GM19372 (cell line): Measurements from ENCODE around the gene MFRP.
"Not testable (repeated sequence)": the region's sequence is repeated elsewhere in the genome, so short reads cannot be mapped to it uniquely, and the experiment has no call there.

Experiments
- ATAC-seq: cut with Tn5 transposase; IDR thresholded peaks from one replicate; pipeline ENCODE4 v1.9.1; 2021; ENCODE audit warnings: mild to moderate bottlenecking, low read depth, moderate library complexity; ENCODE audit not compliant: unreplicated experiment

The MFRP gene

GRCh38 chr11:119346605-119347004 lies at the start of gene MFRP:
Gene MFRP, minus strand, starts transcription at chr11:119346705. Its CDS starts 192 bp downstream, at chr11:119346513.
- no peak for ATAC-seq

GRCh38 chr11:119391275-119391674 lies 44.8 kb upstream of the MFRP start:
- no peak for ATAC-seq

GRCh38 chr11:119389611-119390254 lies 43.2 kb upstream of the MFRP start:
- ATAC-seq, result no peak

DNA sequence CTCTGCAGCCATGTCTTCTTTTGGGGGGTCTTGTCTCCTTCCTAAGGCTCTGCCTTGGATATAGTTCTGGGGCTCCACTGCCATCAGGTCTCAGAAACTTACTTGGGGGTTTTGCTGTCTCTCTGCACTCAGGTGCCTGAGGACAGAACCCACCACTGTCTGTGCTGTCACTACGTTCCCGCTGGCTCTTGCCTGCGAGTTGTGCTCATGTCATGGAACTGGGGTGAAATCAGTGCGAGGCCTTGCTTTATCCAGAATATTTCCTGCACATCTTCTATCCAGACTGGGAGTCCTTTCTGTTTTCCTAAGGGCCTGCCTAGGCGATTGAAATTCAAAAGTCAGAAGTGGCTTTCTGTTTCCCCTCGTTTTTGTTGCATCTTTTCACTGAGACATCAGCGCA lies 41.6 kb upstream of the MFRP start:
- ATAC-seq, result no peak

- ATAC-seq, result no peak
Measured at GRCh38 chr11:119384332-119384731, 37.8 kb upstream of the MFRP start.

- not testable (repeated sequence) for ATAC-seq
Measured at GRCh38 chr11:119382513-119382912, 36.0 kb upstream of the MFRP start.

- ATAC-seq, result no peak
Measured at GRCh38 chr11:119382101-119382500, 35.6 kb upstream of the MFRP start.

DNA sequence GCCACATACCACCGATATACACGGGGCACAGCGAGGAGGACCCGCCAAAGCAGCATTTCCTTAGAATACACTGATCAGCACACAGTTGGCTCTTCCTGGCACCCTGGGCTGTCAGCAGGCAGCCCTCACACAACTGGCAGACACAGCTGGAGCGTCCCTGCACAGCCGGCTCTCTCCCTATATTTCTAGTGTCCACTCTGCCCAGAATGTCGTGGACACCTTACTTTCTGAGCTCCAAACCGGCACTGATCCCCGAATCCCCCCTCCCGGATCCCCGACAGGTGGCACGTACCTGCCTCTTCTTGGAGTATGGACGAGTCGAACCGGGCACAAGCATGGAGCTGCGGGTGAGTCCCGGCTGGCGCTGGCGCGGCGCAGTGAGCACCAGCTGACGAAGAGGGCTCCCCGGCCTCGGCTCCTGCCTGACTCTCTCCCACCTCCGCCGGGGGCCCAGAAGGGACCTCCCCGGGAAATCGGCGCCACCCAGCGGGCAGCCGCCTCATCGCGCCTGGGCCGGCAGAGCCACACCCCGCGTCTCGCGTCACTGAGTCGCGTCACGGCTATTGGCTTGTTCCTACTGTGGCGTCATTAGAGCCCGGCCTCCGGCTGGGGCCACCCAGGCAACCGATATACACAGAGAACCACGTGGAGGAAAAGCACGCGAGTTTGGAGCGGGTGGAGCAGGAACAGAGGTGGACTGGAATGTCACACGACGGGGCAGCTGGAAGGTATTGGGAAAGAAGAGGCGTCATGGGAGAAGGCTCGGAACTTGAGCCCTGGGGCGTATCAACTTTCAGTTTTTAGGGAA lies 34.9 kb upstream of the MFRP start, which contains the start of gene USP2:
TSS of gene USP2 (minus strand) at position 510 of the 808 bp plus-strand sequence. CDS start 8,210 bp downstream, outside the sequence.
- peak; percentile 100 for ATAC-seq

DNA sequence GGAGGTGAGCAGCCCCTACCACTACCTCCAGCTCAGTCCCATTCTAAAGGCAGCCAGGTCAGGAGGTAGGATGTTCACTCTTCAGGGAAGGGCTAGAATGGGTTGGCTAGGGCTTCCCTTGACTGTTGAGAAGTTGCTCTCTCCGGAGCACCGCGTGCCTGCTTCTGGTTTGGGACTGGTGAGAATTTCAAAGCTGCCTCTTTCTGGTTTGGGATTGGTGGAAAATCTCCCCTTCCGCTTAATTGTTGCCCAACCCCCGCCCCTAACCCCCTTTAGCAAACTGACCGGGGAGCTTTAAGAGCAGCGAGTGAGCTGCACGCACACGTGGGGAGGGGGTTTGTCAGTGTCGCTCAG lies 34.3 kb upstream of the MFRP start:
- ATAC-seq, result no peak

- ATAC-seq, result no peak
Measured at GRCh38 chr11:119380160-119380826, 33.8 kb upstream of the MFRP start.

DNA sequence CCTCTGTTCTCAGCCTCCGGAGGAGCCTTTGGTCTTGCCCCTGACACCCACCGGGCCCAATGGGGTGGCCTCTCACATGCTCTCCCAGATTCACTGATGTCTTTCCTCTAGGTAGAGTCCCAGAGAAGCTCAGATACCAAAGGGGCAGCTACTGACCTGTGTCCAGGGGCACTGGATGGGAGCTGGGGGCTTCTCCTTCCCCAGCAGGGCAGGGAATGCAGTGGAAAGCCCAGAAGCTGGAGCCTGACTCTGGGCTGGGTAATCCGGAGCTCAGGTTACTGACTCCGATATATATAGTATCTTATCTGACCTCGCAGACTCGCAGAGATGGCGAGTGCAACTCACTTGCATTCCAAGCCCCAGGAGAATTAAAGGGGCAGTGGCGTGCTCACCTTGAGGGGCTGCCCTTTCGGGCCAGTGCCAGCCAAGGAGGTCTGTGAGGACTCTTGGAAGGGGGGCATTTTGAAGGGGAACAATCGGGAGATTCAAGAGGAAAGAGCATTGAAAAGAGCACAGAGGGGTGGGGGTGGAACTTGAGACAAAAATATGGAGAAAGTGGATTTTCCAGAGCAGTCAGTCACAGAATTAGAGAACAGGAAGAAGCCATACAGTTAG lies 32.5 kb upstream of the MFRP start:
- no peak for ATAC-seq

DNA sequence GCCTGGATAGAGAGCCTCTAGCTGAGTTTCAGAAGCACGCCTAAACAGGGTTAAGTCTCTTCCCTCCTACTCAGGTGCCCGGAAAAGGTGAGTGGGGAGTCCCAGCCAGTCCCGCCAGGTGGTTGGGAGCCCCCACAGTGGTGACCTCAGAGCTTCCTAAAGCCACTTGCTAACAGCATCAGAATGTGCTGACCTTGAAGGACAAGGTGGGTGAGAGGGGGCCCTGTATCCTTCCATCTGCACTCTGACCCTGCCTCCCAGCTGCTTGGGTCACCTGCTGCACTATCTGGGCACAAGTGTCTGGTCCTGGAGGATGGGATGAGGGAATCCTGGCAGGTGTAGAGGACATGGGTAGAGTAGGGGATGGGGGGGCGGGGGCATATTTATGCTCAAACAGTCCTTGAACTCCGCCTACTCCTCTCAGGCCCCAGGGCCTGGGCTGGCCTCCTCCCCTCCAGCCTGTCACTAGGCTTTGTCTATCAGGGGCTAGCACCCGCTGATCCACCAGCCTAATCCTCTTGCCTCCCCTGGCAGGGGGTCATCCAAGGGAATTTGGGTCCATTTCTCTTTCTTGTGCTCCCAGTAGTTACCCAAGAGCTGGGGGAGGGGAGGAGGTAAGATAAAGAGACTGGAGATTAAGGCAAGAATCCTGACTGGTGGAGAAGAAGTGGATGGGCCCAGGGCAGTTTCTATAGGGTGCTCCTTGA lies 31.6 kb upstream of the MFRP start:
- no peak for ATAC-seq

DNA sequence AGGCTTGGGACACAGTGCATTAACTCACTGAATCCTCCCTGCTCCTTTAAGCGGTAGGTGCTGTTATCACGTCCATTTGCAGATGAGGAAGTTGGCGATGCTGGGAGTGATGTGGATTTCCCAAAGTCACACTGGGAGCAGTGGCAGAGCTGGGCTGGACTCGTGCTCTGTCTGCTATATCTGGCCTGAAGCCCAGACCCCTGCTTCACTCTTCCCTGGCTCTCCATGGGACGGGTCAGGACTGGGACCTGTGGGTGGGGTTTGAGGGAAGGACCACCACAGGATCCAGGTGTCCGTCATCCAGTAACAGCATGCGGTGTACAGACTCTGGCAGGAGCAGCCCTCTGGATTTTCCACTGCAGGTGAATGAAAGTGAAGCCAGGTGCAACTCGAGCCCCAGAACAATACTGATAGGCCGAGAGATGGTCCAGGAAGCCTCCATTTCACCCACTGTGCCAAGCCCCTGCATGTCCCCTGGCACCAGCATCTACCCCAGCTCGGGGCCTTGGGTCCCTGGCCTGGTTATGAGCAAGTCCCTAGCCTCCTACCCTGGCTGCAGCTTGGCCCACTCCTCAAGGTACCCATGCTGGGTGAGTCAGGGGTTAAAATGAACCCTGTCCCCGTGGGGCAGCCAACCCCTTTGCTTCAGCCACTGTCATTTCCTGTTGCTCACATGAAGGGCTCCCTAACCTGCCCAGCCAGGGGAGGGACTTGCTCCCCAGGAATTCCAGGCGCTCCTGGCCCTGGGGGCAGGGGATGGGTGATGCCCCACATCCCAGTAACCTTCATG lies 30.8 kb upstream of the MFRP start:
- no peak for ATAC-seq

DNA sequence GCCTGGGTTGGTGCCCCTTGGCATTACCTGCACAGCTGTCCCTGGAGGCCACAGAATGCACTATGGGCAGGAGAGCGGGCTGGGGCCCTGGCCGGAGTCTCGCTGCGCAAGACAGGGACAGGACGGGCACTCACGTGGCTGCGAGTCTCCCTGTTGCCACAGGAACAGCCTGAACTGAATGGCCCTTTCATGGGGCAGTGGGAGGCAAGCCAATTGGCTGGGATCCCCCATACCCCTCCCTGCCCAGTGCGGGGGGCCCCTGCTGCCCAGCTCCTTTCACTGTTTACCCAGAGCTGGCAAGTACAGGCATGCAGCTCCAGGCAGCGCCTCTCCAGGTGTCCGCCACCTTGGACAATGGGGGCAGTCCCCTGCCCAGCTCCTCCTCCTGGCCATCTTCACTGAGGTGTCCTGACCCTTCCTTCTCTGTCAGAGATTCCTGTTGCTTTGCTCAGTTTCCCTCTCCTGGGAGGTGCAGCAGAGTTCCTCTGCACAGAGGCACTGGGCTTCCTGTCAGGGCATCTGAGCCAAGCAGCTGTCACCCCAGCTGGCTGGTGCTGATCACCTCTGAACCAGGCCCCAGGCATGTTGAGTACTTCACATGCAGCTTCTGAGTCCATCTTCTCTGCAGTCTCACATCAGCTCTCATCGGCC lies 29.8 kb upstream of the MFRP start:
- ATAC-seq, result no peak

GRCh38 chr11:119375337-119376196 lies 29.1 kb upstream of the MFRP start:
- ATAC-seq, result no peak

DNA sequence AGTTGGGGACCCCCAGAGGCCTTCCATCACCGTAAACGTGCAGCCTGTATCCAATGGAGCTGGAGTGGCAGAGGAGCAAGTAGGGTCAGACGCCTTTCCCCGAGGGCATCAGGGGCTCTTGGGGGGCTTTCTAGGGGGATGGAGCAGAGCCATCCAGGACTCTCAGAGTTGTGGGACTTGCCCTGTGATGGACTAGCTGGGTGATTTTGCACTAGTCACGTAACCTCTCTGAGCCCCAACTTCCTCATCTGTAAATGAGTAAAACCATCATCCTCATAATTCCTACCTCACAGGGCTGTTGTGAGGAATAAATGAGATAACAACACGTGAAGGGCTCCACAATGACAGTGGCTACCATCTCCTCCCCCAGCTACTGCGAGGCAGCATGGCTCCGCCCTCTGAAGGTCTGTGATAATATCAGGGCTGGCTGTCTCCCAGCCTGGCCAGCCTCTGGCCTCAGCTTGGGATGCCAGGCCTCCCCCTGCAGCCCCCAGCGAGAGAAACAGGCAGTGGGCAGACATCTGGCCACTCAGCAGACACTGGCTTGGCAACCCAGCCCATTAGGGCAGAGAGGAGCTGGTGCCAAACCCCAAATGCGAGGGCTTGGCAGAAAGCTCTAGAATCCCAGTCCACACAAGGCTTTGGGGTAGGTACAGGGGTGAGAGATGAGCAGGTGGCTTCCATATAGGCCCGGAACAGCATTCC lies 28.3 kb upstream of the MFRP start:
- ATAC-seq, result no peak

DNA sequence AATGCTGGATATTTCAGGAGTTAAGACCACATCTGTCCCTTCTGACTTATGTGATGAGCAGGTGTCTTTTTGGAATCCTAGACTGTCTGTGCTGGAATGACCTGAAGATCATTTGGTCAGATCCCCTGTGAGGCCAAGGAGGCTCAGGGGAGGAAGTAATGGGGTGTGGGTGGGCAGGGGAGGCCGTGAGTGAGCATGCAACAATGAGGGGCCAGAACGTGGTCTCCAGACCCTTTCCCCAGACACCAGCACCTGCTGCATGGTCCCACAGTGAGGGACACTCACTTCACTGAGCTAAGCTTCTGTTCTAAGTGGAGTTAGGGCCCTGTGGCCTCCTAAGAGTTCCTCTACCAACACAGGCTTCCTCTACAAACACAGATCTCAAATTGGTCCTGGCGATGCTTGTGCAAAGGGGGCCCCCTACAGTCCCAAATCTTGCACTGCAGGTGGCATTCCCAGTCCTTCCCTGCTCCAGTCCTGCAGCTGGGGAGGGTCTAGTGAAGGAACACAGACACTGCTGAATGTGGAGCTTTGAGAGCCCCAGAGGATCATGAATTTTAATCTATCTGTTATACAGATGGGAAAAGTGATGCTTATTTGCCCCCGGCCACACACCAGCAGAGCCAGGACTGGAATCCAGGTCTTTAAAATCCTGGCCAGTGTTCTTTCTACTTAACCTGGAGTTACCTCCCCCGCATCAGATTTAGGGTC lies 27.6 kb upstream of the MFRP start:
- no peak for ATAC-seq
